Measurements from ENCODE around the gene SCARF2. TPM values are rescaled to one million over a fixed set of nuclear protein-coding genes. Genes with fewer than 3 reads are reported as not detected.
"Not testable (repeated sequence)": the region's sequence is repeated elsewhere in the genome, so short reads cannot be mapped to it uniquely, and the experiment has no call there.

Gene SCARF2
- total RNA-seq, 2 experiments from 2014 or later, result 0.76 to 1.2 TPM

- no peaks in the 10 kb centered on the region for H3K4me1 Mint-ChIP-seq (ENCODE audit: low read depth)
- H3K27me3 Mint-ChIP-seq (ENCODE audit: low read depth), result peaks cover 2% of the 10 kb centered on the region
- CTCF ChIA-PET, result no interaction called here
- no peak for DNase-seq
- ATAC-seq, result no peak
- POLR2A ChIA-PET, result no interaction called here
- H3K9me3 Mint-ChIP-seq (ENCODE audit: insufficient read depth), result no peaks in the 10 kb centered on the region
- no peak overlapping the region for H3K27ac Mint-ChIP-seq
- H3K36me3 Mint-ChIP-seq (ENCODE audit: low read depth), result no peaks in the 10 kb centered on the region
- H3K4me3 Mint-ChIP-seq, result no peak overlapping the region
Measured at GRCh38 chr22:20412474-20413216, 25.0 kb downstream of the SCARF2 start.

- H3K36me3 Mint-ChIP-seq (ENCODE audit: low read depth); POLR2A ChIA-PET; H3K9me3 Mint-ChIP-seq (ENCODE audit: insufficient read depth); DNase-seq; H3K27me3 Mint-ChIP-seq (ENCODE audit: low read depth); H3K27ac Mint-ChIP-seq; ATAC-seq; H3K4me3 Mint-ChIP-seq; H3K4me1 Mint-ChIP-seq (ENCODE audit: low read depth): not testable (repeated sequence)
- CTCF ChIA-PET, result interaction anchor here (1.8 kb wide), 1 partner anchor 47 kb away, joined by 6 read pairs; no protein-coding TSS in a partner anchor
Measured at GRCh38 chr22:20409385-20409784, 28.2 kb downstream of the SCARF2 start.

- Mint-ChIP-seq H3K27ac (no peak overlapping the region), H3K9me3 (ENCODE audit: insufficient read depth) (no peaks in the 10 kb centered on the region), H3K27me3 (ENCODE audit: low read depth) (no peaks in the 10 kb centered on the region), H3K4me1 (ENCODE audit: low read depth) (peaks cover 2% of the 10 kb centered on the region), H3K4me3 (no peak overlapping the region), H3K36me3 (ENCODE audit: low read depth) (peaks cover 6% of the 10 kb centered on the region)
- ATAC-seq, result no peak
- no peak for DNase-seq
- ChIA-PET POLR2A (no interaction called here), CTCF (interaction anchor here (1.8 kb wide), 1 partner anchor 48 kb away, joined by 6 read pairs; no protein-coding TSS in a partner anchor)
Measured at GRCh38 chr22:20408891-20409290, 28.7 kb downstream of the SCARF2 start.

- Mint-ChIP-seq H3K4me3 (no peak overlapping the region), H3K27ac (no peak overlapping the region), H3K27me3 (ENCODE audit: low read depth) (no peaks in the 10 kb centered on the region), H3K36me3 (ENCODE audit: low read depth) (peaks cover 14% of the 10 kb centered on the region), H3K9me3 (ENCODE audit: insufficient read depth) (no peaks in the 10 kb centered on the region), H3K4me1 (ENCODE audit: low read depth) (peaks cover 13% of the 10 kb centered on the region)
- DNase-seq (no peak), ATAC-seq (no peak)
- ChIA-PET POLR2A (no interaction called here), CTCF (interaction anchor here (1.3 to 1.8 kb wide), 2 partner anchors 10 to 49 kb away, joined by 5 to 6 read pairs; no protein-coding TSS in a partner anchor)
Measured at GRCh38 chr22:20407829-20408228, 29.8 kb downstream of the SCARF2 start.

- Mint-ChIP-seq H3K4me1 (ENCODE audit: low read depth) (peaks cover 14% of the 10 kb centered on the region), H3K4me3 (no peak overlapping the region), H3K36me3 (ENCODE audit: low read depth) (peaks cover 14% of the 10 kb centered on the region), H3K27ac (peak overlapping the region; percentile 39), H3K9me3 (ENCODE audit: insufficient read depth) (no peaks in the 10 kb centered on the region), H3K27me3 (ENCODE audit: low read depth) (no peaks in the 10 kb centered on the region)
- DNase-seq (no peak), ATAC-seq (no peak)
- POLR2A ChIA-PET, result no interaction called here
- CTCF ChIA-PET, result interaction anchor here (1.3 kb wide), 1 partner anchor 11 kb away, joined by 5 read pairs; no protein-coding TSS in a partner anchor
Measured at GRCh38 chr22:20406686-20407408, 30.8 kb downstream of the SCARF2 start.

GRCh38 chr22:20405931-20406685, 31.5 kb downstream of the SCARF2 start:
- ATAC-seq, result no peak
- CTCF ChIA-PET, result no interaction called here
- H3K27ac Mint-ChIP-seq, result no peak overlapping the region
- no peak for DNase-seq
- POLR2A ChIA-PET, result no interaction called here
- H3K27me3 Mint-ChIP-seq (ENCODE audit: low read depth), result no peaks in the 10 kb centered on the region
- peaks cover 14% of the 10 kb centered on the region for H3K4me1 Mint-ChIP-seq (ENCODE audit: low read depth)
- H3K4me3 Mint-ChIP-seq, result no peak overlapping the region
- H3K9me3 Mint-ChIP-seq (ENCODE audit: insufficient read depth), result no peaks in the 10 kb centered on the region
- H3K36me3 Mint-ChIP-seq (ENCODE audit: low read depth), result peaks cover 14% of the 10 kb centered on the region

GRCh38 chr22:20405291-20405930, 32.2 kb downstream of the SCARF2 start:
- H3K4me3 Mint-ChIP-seq, result no peak overlapping the region
- CTCF ChIA-PET, result no interaction called here
- peaks cover 14% of the 10 kb centered on the region for H3K4me1 Mint-ChIP-seq (ENCODE audit: low read depth)
- no peak overlapping the region for H3K27ac Mint-ChIP-seq
- H3K9me3 Mint-ChIP-seq (ENCODE audit: insufficient read depth), result no peaks in the 10 kb centered on the region
- POLR2A ChIA-PET, result no interaction called here
- no peaks in the 10 kb centered on the region for H3K27me3 Mint-ChIP-seq (ENCODE audit: low read depth)
- DNase-seq (no peak), ATAC-seq (no peak)
- H3K36me3 Mint-ChIP-seq (ENCODE audit: low read depth), result peaks cover 14% of the 10 kb centered on the region

- ATAC-seq (no peak), DNase-seq (no peak)
- H3K4me1 Mint-ChIP-seq (ENCODE audit: low read depth), result peaks cover 14% of the 10 kb centered on the region
- no peaks in the 10 kb centered on the region for H3K9me3 Mint-ChIP-seq (ENCODE audit: insufficient read depth)
- H3K27ac Mint-ChIP-seq, result no peak overlapping the region
- POLR2A ChIA-PET, result interaction anchor here (2.0 kb wide), 1 partner anchor 10 kb away, joined by 9 read pairs; the partner anchor contains the start of gene ZNF74
- CTCF ChIA-PET, result interaction anchor here (1.6 kb wide), 1 partner anchor 11 kb away, joined by 7 read pairs; the partner anchor contains the start of gene ZNF74
- no peak overlapping the region for H3K4me3 Mint-ChIP-seq
- H3K27me3 Mint-ChIP-seq (ENCODE audit: low read depth), result no peaks in the 10 kb centered on the region
- peaks cover 14% of the 10 kb centered on the region for H3K36me3 Mint-ChIP-seq (ENCODE audit: low read depth)
Measured at GRCh38 chr22:20404881-20405280, 32.7 kb downstream of the SCARF2 start.

GRCh38 chr22:20403779-20404140, 33.9 kb downstream of the SCARF2 start:
- Mint-ChIP-seq H3K27me3 (ENCODE audit: low read depth) (no peaks in the 10 kb centered on the region), H3K27ac (peak overlapping the region; percentile 89), H3K36me3 (ENCODE audit: low read depth) (peaks cover 14% of the 10 kb centered on the region), H3K4me1 (ENCODE audit: low read depth) (peaks cover 14% of the 10 kb centered on the region), H3K9me3 (ENCODE audit: insufficient read depth) (no peaks in the 10 kb centered on the region), H3K4me3 (no peak overlapping the region)
- POLR2A ChIA-PET, result interaction anchor here (0.6 to 2.0 kb wide), 2 partner anchors 9 to 179 kb away, joined by 3 to 9 read pairs; partner anchors contain the start of gene ZNF74
- CTCF ChIA-PET, result interaction anchor here (0.6 to 2.3 kb wide), 4 partner anchors 10 to 84 kb away, joined by 3 to 9 read pairs (median 6); partner anchors contain the start of genes DGCR6L and ZNF74
- ATAC-seq (no peak), DNase-seq (no peak)

- ATAC-seq (no peak), DNase-seq (no peak)
- Mint-ChIP-seq H3K9me3 (ENCODE audit: insufficient read depth) (no peaks in the 10 kb centered on the region), H3K4me1 (ENCODE audit: low read depth) (peaks cover 14% of the 10 kb centered on the region), H3K27me3 (ENCODE audit: low read depth) (no peaks in the 10 kb centered on the region), H3K27ac (peak overlapping the region; percentile 89), H3K4me3 (no peak overlapping the region), H3K36me3 (ENCODE audit: low read depth) (peaks cover 14% of the 10 kb centered on the region)
- POLR2A ChIA-PET, result interaction anchor here (0.6 to 2.0 kb wide), 2 partner anchors 9 to 179 kb away, joined by 3 to 9 read pairs; partner anchors contain the start of gene ZNF74
- CTCF ChIA-PET, result interaction anchor here (0.6 to 2.3 kb wide), 7 partner anchors 9 to 161 kb away, joined by 3 to 9 read pairs (median 5); partner anchors contain the start of genes DGCR6L and ZNF74
Measured at GRCh38 chr22:20402960-20403778, 34.5 kb downstream of the SCARF2 start.
